ENCODE data around the gene BCL2L14. TPM values are rescaled to one million over a fixed set of nuclear protein-coding genes. Genes with fewer than 3 reads are reported as not detected.

Gene BCL2L14
- total RNA-seq, 2 donors from 2014 or later, result 6.3 to 14.5 TPM

DNA sequence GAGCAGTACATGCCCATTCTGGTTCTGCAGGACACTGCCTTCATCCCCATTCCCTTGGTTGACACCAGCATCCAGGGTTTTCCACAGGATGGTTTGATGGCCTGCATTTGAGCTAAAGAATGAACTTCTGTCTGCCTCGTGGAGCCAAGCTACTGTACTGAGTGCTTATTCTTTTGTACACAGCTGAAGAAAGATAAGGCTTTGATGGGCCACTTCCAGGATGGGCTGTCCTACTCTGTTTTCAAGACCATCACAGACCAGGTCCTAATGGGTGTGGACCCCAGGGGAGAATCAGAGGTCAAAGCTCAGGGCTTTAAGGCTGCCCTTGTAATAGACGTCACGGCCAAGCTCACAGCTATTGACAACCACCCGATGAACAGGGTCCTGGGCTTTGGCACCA lies 23.7 kb downstream of the BCL2L14 start:
- H3K27me3 ChIP-seq, result no peaks in the 10 kb centered on the region
- WGBS, 2 donors, result 78 to 83% methylated on average over 4 of the region's 4 CpGs
- no peaks in the 10 kb centered on the region for H3K9me3 ChIP-seq
- no peak overlapping the region for H3K4me3 ChIP-seq
- H3K4me1 ChIP-seq, result peaks cover 3% of the 10 kb centered on the region
- no peak overlapping the region for H3K27ac ChIP-seq
- ATAC-seq, result no peak
- H3K36me3 ChIP-seq (replicated peaks in 1 of 2; ENCODE audit: insufficient read depth in 1 of 2, low read depth in 2 of 2), result no peaks in the 10 kb centered on the region
- no peak for DNase-seq
- TF ChIP-seq POLR2A (IDR thresholded peaks at IDR 0.05), result no peak
- TF ChIP-seq, protein P1, sequence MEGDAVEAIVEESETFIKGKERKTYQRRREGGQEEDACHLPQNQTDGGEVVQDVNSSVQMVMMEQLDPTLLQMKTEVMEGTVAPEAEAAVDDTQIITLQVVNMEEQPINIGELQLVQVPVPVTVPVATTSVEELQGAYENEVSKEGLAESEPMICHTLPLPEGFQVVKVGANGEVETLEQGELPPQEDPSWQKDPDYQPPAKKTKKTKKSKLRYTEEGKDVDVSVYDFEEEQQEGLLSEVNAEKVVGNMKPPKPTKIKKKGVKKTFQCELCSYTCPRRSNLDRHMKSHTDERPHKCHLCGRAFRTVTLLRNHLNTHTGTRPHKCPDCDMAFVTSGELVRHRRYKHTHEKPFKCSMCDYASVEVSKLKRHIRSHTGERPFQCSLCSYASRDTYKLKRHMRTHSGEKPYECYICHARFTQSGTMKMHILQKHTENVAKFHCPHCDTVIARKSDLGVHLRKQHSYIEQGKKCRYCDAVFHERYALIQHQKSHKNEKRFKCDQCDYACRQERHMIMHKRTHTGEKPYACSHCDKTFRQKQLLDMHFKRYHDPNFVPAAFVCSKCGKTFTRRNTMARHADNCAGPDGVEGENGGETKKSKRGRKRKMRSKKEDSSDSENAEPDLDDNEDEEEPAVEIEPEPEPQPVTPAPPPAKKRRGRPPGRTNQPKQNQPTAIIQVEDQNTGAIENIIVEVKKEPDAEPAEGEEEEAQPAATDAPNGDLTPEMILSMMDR (IDR thresholded peaks at IDR 0.05), result no peak
- intact Hi-C loops (cut with DNase I), result no loop called here

DNA sequence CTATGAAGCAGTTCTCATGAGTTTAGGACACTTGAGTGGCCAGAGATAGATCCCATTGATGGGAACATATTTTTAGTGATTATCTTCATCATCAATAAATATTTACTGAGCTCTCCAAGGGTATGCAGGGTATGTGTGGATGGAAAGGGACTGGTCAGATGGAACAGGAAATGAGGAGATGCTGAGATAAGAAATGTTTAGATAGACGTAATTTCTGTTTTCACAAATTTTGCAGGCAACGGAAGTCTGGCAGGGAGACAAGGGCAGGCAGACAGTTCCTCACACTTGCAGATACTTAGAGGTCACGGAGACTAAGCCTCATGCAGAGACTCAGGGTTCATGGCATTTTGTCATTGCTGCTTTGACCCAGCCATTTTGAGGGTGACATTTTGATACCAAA lies 24.3 kb downstream of the BCL2L14 start:
- TF ChIP-seq, protein P1 (IDR thresholded peaks at IDR 0.05), result no peak
- no peak for TF ChIP-seq POLR2A (IDR thresholded peaks at IDR 0.05)
- DNase-seq (no peak), ATAC-seq (no peak)
- Histone ChIP-seq H3K4me1 (peaks cover 3% of the 10 kb centered on the region), H3K9me3 (no peaks in the 10 kb centered on the region), H3K36me3 (replicated peaks in 1 of 2; ENCODE audit: insufficient read depth in 1 of 2, low read depth in 2 of 2) (no peaks in the 10 kb centered on the region), H3K27ac (no peak overlapping the region), H3K27me3 (no peaks in the 10 kb centered on the region), H3K4me3 (no peak overlapping the region)
- WGBS, 2 donors, result 60 to 69% methylated on average over 3 of the region's 3 CpGs
- intact Hi-C loops (cut with DNase I), result no loop called here

DNA sequence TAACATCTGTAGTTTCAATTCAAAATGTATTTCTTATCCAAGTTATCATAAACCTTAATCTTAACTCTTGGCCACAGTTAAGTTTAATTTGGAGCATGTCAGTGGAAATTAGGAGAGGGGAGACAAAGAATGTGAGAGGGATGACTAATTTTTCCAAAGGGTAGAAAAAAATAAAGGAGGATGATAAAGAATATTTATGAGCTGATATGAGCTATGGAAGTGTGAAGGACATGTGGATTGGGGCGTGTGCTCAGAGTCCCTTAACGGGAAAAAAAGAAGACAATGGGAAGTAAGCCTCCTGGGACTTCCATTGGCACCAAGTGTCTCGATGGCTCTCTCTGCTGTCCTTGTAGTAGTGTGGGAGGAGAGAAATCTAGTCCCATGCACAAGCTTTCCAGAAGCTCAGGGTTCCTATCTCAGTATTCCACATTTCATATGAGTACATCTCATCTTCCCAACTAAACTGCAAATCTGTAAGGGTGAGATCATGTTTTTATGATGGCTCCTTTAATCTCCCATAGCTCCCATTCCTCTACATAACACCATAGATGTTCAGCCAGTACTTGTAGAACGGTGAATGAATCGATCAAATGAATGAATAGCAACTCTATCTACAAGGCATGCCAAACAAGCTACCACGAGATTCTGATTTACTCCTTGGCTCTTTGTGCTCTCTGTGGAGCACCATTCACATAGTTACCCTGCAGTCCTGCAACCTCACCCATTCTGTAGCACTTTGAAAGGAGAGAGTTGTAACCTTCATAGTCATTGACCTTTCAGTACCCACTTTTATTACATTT lies 27.4 kb downstream of the BCL2L14 start:
- Histone ChIP-seq H3K36me3 (replicated peaks in 1 of 2; ENCODE audit: insufficient read depth in 1 of 2, low read depth in 2 of 2) (no peaks in the 10 kb centered on the region), H3K27me3 (no peaks in the 10 kb centered on the region), H3K27ac (no peak overlapping the region), H3K4me3 (no peak overlapping the region), H3K9me3 (no peaks in the 10 kb centered on the region), H3K4me1 (no peaks in the 10 kb centered on the region)
- no peak for ATAC-seq
- intact Hi-C loops (cut with DNase I), result no loop called here
- whole genome bisulfite sequencing, 2 donors, result 66 to 80% methylated on average over 6 of the region's 6 CpGs
- TF ChIP-seq, protein P1 (IDR thresholded peaks at IDR 0.05), result no peak
- no peak for TF ChIP-seq POLR2A (IDR thresholded peaks at IDR 0.05)
- DNase-seq, result no peak

DNA sequence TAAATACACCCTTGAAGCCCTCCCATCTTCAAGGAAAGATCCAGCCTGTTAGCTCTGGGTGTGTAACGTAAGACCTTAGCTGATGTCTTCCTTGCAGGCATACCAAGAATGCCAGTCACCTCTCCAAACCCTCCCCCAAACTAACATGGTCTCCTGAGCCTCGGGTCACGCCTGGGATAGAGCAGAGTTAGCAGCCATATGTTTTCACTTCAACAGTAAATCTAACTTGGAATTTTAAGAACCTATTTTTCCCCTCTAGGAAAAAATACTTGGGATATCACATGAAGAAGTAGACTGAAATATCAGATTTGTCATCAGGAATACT lies 27.9 kb downstream of the BCL2L14 start:
- no peak for TF ChIP-seq POLR2A (IDR thresholded peaks at IDR 0.05)
- TF ChIP-seq, protein P1 (IDR thresholded peaks at IDR 0.05), result no peak
- Histone ChIP-seq H3K27me3 (no peaks in the 10 kb centered on the region), H3K4me1 (no peaks in the 10 kb centered on the region), H3K27ac (no peak overlapping the region), H3K9me3 (no peaks in the 10 kb centered on the region), H3K4me3 (no peak overlapping the region), H3K36me3 (replicated peaks in 1 of 2; ENCODE audit: insufficient read depth in 1 of 2, low read depth in 2 of 2) (no peaks in the 10 kb centered on the region)
- ATAC-seq, result no peak
- no peak for DNase-seq
- 95 to 96% methylated on average over 3 of the region's 3 CpGs for WGBS, 2 donors
- intact Hi-C loops (cut with DNase I), result no loop called here

DNA sequence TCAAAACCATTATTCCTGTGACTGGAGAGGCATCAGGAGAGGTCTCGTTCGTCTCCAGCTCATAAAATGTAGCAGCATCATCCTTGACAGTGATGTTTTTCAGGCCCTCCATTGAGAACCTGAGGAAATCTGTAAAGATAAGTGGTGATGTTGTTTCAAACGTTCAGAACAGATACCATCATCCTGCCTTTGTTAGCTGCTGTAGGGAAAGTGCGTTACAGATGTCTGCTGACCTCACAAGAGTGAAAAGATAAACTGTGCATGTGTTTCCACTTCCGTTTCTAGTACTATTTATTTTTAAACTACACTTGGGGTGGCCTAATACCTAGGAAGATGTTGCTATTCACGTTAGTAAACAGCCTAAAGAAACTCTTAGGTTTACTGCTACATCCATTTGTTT lies 28.4 kb downstream of the BCL2L14 start:
- WGBS, 2 donors, result 67 to 74% methylated on average over 6 of the region's 6 CpGs
- H3K4me1 ChIP-seq, result no peaks in the 10 kb centered on the region
- no peak overlapping the region for H3K27ac ChIP-seq
- H3K36me3 ChIP-seq (replicated peaks in 1 of 2; ENCODE audit: insufficient read depth in 1 of 2, low read depth in 2 of 2), result no peaks in the 10 kb centered on the region
- ATAC-seq, result no peak
- no peak overlapping the region for H3K4me3 ChIP-seq
- DNase-seq, result no peak
- TF ChIP-seq, protein P1 (IDR thresholded peaks at IDR 0.05), result no peak
- no peak for TF ChIP-seq POLR2A (IDR thresholded peaks at IDR 0.05)
- H3K27me3 ChIP-seq, result no peaks in the 10 kb centered on the region
- intact Hi-C loops (cut with DNase I), result no loop called here
- no peaks in the 10 kb centered on the region for H3K9me3 ChIP-seq

Measured in body of pancreas (tissue), 4 donors.